GM19023 (cell line): ENCODE data around the gene ADD1.
A peak's percentile ranks its signal among the peaks of the same experiment; 100 is the strongest.

Experiments
- ATAC-seq: cut with Tn5 transposase; IDR thresholded peaks from one replicate; pipeline ENCODE4 v1.9.1; 2021; ENCODE audit warnings: mild to moderate bottlenecking, moderate library complexity; ENCODE audit not compliant: unreplicated experiment

The ADD1 gene

DNA sequence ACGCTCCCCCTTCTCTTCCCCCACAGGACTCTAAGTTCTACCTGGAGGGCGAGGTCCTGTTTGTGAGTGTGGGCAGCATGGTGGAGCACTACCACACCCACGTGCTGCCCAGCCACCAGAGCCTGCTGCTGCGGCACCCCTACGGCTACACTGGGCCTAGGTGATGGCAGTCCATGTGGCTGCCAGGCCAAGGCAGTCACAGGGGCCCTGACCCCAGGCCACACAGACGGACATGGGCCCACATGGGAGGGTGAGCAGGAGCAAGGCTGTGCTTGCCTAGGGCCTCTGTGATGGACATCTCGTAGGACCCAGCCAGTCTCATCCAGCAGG lies 10.0 kb upstream of the ADD1 start:
- no peak for ATAC-seq

DNA sequence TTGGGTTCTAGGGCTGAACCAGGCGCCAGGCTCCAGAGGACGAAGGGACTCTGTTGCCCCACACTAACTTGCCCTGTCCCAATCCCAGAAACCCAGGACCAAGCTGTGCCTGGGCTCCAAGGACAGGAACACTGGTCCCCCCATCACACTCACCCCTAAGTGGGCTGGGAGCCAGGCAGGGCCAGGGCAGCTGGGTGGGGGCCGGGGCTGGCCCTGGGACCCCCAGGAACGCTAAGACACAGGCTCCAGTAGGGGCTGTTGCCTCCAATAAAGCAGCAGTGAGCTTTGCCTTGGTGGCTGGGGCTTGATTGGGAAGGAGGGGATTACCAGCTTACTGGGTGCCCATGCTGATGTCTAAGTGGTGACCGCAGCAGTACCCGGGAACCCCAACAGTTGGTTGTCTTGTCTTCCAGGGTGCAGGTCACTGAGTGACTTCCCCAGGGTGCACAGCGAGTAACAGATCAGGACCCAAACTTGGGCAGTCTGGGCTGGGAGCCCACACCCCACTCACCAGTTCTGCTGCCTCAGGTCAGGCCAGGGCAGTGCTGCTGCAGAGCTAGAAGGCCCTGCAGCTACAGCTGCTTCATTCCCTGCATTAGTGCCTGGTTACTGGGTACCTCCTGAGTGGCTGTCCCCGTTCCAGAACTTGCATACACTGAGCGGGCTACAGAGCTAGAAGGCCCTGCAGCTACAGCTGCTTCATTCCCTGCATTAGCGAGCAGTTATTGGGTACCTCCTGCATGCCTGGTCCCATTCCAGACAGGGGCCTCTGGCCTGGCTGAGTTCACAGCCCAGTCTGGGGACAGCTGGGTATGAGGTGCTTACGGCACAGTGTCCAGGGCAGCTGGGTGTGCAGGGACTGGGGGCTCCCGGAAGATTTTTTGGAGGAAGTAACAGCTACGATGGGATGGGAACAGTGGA lies 9.4 kb upstream of the ADD1 start:
- ATAC-seq, result no peak

- ATAC-seq, result no peak
Observed at GRCh38 chr4:2835978-2836377, 7.7 kb upstream of the ADD1 start.

- ATAC-seq, result no peak
Observed at GRCh38 chr4:2836391-2836859, 7.2 kb upstream of the ADD1 start.

DNA sequence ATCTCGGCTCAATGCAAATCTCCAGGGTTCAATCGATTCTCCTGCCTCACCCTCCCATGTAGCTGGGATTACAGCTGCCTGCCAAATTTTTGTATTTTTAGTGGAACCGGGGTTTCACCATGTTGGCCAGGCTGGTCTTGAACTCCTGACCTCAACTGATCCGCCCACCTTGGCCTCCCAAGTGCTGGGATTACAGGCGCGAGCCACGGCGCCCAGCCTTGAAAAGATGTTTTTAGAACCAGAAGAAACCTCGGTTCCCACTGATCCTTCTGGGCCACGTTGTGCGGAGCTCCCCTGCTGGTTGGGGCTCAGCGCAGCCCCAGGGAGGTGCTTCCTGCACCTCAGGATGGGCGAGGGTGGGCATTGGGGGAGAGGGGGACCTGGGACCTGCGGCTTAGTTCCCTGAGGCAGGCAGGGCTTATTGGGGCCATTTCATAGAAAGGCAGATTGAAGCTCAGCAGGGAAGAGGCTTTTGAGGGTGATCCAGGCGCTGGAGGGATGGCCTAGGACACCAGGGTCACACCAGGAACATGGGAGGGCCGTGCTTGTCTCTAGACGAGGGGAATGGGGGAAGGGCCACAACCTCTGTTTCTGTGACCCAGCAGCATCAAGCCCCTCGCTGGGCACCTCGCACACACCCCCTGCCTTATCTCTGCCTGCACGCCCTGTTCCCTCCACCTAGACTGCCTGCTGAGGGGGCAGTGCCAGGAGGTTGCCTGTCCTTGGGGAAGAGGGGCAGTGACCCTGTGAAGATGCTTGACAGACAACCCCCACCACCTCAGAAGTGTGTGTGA lies 6.3 kb upstream of the ADD1 start:
- no peak for ATAC-seq

- no peak for ATAC-seq
Observed at GRCh38 chr4:2837904-2838496, 5.6 kb upstream of the ADD1 start.

DNA sequence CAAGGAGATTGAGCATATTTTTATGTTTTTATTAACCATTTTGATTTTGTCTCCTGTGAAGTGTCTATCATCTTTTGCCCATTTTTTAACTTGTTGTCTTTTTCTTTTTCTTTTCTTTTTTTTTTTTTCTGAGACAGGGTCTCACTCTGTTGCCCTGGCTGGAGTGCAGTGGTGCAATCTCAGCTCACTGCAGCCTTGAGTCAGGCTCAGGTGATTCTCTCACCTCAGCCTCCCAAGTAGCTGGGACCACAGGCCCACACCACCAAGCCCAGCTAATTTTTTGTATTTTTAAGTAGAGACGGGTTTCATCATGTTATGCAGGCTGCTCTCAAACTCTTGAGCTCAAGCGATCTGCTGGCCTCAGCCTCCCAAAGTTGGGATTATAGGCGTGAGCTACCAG lies 4.6 kb upstream of the ADD1 start:
- ATAC-seq, result no peak

DNA sequence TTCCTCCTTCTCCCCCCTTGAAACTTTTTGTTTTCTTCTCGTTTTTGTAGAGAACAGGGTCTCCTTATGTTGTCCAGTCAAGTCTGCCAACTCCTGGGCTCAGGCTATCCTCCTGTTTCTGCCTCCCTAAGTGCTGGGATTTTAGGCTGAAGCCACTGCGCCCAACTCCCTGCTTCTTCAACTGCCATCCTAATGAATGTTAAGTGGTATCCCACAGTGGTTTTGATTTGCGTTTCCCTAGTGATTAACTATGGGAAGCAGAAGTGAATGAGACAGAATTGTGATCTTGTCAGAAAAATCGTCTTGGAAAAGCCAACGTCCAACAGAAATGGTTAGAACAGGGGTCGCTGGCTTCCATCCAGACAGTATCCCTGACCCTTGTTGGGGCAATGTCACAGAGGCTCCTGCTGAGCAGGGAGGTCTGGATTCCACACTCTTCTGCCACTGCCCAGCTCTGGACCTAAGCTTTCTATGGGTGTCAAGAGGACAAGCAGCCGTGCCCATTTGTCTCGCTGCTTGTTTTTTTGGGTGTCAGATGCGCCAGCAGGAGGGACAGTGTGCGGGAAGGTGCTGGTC lies 869 bp upstream of the ADD1 start:
- ATAC-seq, result no peak

DNA sequence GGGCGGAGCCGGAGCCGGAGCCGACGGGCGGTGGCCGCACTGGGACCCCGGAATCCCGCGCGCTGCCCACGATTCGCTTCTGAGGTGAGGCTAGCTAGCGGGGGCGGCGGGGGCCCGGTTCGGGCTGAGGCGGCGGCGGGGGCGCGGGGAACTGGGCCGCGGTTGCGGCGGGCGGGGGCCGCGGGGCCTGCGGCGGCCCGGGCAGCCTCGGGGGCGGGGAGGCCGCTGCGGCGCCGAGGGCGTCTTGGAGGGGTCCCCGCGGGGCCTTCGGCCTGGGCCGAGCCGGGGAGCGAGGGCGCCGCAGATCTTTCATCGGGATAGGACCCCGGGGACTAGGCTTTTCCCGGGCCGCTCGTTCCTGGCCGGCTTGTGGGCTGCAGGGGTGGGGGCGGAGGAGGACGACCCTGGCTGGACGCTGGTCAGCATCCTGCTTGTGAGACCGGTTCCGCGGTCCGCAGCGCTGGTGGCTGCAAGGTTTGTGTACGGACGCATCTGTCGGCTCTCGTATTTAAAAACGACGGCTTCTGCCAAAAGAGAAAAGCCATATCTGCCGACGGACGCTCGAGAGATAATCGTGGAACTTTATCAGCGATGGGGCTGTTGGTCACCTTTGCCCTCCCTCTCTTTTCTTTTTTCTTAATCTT lies 419 bp downstream of the ADD1 start:
- ATAC-seq, result peak; percentile 11

- ATAC-seq, result no peak
Observed at GRCh38 chr4:2846172-2846571, 2.5 kb downstream of the ADD1 start.

- no peak for ATAC-seq
Observed at GRCh38 chr4:2847302-2847871, 3.7 kb downstream of the ADD1 start.

GRCh38 chr4:2848449-2848848 lies 4.8 kb downstream of the ADD1 start:
- no peak for ATAC-seq

DNA sequence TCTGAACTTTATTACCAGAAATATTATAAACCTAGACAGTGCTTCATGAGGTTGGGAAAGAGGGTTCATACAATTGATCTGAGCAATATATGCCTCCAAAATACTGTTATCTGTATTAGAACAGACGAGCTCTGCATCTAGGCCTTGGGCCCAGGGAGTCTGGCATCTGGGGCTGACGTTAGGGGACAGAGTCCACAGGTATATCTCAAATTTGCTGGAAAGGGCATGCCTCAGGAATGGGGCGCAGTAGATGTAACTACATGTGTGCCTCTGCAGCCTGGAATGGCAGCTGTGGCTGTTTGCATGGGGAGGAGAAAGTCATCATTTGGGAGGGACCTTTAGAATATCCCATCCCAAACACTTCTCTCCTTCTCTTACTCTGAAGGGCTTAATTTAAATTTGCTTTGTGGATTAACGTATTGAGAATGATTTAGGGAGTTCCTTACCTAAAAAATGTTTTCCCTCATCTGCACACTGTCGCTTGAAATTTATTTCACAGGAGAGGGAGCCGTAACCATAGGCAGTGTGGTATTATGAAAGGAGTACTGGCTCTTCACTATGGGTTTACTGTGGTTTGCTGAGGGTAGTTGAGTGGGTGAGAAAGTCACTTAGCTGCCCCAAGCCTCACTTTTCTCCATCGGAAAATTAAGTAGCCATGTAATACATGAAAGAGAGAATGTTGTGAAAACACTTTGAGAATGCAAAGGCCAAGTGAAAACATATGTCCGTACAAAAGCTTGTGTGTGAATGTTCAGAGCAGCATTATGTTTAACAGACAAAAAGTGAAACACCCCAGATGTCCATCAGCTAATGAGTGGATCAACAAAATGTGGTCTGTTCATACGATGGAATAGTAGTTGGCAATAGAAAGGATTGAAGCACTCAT lies 5.9 kb downstream of the ADD1 start:
- ATAC-seq, result no peak

DNA sequence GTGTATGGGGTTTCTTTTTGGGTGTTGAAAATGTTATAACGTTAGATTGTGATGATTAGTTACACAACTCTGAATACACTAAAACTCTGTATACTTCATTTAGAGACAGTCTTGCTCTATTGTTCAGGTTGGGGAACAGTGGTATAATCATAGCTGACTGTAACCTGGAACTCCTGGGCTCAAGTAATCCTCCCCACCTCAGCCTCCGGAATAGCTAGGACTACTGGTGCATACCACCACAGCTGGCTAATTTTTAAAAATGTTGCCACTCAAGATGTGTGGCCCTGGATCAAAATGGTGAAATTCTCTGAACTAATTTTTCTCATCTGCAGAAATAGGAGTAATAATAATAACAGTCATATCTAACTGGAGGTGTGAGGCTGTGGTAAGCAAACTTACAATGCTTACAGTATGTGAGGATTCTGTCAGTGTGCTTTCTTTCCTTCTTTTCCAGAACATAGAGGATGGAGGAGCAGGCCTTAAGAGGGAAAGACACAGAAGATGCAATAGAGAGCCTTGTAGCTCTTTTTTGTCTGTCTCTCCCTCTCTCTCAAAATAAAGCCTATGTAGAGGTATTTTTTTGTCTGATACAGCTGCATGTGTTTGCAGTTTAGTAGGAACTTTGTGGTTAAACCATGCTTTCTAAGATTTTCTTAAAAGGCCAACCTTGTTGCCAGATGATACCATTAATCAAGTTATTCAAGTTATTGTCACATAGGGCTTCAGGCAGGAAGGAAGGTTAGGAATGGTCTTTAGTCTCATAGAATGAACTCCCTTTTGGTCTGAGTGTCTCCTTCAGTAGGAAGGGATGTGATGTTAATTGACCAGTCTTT lies 7.5 kb downstream of the ADD1 start:
- no peak for ATAC-seq

DNA sequence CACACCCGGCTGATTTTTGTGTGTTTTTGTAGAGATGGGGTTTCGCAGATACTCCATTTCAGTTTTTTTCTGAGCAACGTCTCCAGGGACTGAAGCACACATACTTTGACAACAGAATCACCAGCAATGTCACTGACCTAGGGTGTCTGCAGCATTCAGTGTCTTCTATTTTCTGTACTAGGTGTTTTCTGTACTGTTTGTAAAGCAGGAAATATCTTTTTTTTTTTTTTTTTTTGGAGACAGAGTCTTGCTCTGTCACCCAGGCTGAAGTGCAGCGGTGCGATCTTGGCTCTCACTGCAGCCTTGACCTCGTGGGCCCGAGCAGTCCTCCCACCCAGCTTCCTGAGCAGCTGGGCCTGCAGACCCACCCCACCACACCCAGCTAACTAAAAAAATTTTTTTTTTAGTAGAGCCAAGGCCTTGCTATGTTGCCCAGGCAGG lies 8.9 kb downstream of the ADD1 start:
- peak; percentile 57 for ATAC-seq

GRCh38 chr4:2855584-2855983 lies 11.9 kb downstream of the ADD1 start:
- no peak for ATAC-seq

DNA sequence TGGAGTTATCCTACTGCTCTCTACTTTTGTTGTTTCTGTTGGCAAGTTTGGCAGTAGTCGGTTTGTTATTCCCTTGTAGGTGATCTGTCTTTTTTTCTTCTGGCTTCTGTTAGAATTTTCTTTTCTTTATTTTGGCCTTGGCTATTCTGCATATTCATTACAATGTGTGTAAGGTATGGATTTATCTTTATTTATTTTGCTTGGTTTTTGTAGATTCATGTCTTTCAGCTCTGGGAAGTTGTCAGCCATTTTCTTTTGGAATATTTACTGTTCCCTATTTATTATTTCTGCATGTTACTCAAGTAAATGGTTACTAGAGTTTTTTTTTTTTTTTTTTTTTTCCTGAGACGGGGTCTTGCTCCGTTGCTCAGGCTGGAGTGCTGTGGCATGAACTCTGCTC lies 12.6 kb downstream of the ADD1 start:
- no peak for ATAC-seq

- ATAC-seq, result no peak
Observed at GRCh38 chr4:2857349-2857927, 13.8 kb downstream of the ADD1 start.
